ENCODE results near the gene KSR2.
"Not testable (repeated sequence)": the region's sequence is repeated elsewhere in the genome, so short reads cannot be mapped to it uniquely, and the experiment has no call there.

Gene KSR2

DNA sequence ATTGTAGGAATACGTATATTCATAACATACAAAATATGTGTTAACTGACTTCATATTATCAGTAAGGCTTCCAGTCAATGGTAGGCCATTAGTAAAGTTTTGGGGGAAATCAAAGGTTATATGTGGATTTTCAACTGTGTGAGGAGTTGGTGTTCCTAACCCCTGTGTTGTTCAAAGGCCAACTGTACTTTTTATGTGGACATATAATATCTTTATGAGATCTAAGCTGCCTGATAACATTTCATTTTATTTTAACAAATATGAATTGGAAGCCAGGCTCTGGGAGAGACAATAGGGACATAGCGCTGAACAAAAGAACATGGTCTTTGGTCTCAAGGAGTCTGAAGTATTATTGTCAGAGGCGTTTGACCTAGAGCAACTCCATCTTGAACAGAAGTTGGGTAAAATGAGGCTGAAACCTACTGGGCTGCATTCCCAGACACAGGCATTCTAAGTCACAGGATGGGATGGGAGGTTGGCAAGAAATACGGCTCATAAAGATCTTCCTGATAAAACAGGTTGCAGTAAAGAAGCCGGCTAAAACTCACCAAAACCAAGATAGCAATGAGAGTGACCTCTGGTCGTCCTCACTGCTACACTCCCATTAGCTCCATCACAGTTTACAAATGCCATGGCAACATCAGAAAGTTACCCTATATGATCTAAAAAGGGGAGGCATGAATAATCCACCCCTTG, 147.2 kb downstream of the KSR2 start:
- no peak for DNase-seq (ENCODE audit: low read depth)

DNA sequence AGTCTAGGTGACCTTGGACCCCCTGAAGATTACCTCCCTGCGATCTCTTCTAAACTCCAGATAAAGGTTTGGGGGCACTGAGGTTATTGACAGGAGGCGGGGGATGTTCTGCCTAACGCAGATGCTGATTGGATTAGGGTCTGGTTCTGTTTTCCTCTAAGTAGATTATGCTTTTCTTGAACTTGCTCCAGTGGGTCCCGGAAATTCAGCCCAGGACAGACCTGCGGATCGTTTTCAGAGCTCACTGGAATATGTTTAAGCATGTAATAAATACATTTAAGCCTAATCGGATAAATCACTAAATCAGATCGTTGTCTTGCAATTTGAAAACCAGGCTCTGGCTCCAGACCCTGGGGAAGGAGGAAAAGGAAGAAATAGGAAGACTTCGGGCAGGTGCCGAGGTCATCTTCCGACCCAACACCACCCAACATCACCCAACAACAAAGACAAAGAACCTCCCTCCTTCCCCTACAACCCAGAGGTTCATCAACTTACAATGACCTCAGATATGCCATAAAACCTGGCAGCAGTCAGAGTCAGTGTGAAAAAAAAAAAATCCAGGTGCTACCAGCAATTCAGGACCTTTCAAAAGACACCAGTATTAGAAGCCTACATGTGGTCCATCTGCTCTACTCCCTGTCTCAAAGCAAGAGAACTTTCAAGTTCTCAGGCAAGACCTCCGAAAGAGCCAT, 148.4 kb downstream of the KSR2 start:
- DNase-seq (ENCODE audit: low read depth) = no peak

DNA sequence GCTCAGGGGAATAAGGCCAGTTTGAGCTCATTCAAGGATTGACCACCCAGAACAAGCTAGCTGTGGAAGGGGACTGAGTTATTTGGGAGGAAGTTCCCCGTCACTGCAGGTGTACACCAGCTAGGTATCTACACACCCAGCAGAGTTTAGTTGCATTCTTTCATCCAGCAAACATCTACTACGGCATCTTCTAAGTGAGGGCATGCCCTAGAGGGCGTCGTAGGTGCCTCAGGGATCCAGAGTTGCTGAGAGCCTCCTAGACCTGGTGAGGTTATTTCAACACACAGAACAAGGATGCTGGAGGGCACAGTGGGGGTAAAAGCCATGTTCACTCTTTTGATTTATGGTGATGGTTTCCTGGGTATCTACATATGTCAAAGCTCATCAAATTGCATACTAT, 149.6 kb downstream of the KSR2 start:
- DNase-seq (ENCODE audit: low read depth) = no peak

DNA sequence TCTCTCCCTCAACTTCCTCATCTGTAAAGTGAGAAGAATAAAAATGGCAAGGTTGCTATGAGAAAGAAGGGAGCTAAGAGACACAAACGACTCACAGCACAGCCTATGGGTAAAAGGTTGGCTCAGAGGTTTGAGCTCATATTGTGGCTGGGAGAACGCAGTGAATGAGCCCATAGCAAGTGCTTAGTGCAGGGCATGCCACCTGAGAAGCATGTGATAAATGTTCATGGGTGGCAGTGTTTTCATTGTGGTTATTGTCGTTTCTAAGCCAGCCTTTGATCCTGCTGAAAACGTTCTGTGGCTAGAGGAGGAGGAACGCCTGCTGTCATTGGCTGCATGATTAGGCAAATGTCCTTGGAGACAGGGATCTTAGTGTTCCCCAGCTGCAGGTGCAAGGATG, 150.4 kb downstream of the KSR2 start:
- no peak for DNase-seq (ENCODE audit: low read depth)

DNA sequence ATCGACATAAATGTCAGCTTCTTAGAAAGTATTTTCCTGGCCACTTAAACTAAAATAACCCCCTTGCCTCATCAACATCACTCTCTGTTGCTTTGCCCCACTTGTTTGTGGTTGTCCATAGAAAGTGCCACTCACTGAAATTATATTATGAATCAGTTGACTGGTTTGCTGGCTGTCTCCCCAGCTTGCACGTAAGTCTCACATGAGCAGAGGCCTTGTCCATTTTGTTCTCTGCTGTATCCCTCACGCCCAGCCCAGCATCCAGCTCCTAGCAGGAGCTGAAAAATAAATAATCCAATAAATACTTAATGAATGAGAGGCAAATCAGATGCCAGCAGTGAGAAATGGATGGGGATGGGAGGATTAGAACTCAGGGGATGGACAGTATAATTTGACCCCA, 159.3 kb downstream of the KSR2 start:
- DNase-seq (ENCODE audit: low read depth) = no peak

DNA sequence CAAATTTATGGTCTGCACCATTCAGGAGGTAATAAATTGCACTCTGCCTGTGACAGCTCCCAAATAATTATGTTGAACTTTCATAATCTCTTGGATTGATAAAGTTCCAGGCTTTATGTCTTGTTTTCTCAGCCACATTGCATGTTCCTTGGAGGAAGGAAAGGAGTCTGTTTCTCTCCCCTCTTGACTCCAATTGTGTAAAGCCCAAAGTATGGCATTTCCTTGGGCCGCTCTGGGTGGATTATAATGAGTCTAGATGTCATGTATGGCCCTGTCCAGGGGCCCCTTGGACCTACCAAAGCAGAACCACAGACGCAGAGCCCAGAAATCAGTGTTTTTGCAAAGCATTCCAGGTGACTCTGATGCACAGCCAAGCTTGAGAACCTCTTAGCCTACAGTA, 160.8 kb downstream of the KSR2 start:
- no peak for DNase-seq (ENCODE audit: low read depth)

DNA sequence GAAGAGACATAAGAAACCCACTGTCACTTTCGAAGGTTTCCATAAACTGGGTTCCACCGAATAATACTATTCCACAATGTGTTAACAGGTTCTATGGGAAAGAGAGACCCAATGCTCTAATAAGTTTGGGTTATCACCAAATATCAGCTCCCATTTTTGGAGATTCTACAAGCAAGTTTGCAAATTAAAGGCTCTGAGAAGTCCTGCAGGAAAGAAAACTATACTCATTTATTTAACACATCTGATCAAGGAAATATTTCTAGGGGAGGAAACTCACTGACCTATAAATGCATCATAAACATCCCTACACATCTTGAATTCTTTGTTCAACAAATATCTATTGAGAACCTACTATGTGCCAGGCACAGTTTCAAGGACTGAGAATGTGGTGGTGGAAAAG, 161.4 kb downstream of the KSR2 start:
- DNase-seq (ENCODE audit: low read depth) = no peak

DNA sequence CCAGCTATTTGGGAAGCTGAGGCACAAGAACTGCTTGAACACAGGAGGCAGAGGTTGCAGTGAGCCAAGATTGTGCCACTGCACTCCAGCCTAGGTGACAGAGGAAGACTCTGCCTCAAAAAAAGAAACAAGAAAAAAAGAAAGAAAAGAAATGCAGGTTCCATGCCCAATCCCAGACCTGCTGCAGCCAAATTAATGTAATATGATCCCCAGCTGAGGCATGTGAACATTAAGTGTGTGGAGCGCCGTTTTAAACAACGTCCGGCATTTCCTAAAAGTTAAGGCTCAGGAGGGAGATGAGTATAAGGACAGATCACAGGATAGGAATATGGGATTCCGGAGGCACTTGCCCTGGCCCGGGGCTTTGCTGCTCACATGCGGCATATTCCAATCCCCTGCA, 162.9 kb downstream of the KSR2 start:
- DNase-seq (ENCODE audit: low read depth) = no peak

DNA sequence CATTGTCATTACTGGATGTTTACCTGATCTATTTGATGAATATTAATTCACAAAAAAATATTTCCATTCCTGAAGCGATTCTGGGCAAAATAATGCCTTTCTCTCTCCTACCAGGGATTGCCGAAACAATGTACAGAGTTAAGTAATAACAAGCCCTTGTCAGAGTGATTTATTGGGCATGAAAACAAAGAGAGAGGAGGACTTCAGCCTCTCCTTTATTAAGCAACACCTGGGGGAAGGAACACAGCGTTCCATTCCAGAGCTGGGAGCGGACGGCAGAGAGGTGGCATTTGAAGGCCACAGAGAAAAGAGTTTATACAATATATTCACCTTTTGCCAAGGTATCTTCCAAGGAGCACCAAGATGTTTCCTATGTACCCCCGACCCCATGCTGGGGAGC, 165.8 kb downstream of the KSR2 start:
- DNase-seq (ENCODE audit: low read depth) = no peak

DNA sequence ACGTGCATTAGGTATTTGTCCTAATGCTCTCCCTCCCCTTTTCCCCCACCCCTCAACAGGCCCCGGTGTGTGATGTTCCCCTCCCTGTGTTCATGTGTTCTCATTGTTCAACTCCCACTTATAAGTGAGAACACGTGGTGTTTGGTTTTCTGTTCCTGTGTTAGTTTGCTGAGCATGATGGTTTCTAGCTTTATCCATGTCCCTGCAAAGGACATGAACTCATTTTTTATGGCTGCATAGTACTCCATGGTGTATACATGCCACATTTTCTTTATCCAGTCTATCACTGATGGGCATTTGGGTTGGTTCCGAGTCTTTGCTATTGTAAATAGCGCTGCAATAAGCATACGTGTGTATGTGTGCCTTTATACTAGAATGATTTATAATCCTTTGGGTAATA, 168.1 kb downstream of the KSR2 start:
- DNase-seq (ENCODE audit: low read depth) = not testable (repeated sequence)

DNA sequence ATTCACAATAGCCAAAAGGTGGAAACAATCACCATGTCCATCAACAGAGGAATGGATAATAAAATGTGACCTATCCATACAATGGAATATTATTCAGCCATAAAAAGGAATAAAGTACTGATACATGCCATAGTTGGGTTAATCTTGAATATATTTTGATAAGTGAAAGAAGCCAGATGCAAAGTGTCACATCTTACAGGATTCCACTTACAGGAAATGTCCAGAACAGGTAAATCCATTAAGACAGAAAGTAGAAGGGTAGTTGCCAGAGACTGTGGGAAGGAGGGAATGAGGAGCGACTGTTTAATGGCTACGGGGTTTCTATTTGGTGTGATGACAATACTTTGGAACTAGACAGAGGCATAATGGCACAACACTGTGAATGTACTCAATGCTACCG, 171.6 kb downstream of the KSR2 start:
- DNase-seq (ENCODE audit: low read depth) = no peak

DNA sequence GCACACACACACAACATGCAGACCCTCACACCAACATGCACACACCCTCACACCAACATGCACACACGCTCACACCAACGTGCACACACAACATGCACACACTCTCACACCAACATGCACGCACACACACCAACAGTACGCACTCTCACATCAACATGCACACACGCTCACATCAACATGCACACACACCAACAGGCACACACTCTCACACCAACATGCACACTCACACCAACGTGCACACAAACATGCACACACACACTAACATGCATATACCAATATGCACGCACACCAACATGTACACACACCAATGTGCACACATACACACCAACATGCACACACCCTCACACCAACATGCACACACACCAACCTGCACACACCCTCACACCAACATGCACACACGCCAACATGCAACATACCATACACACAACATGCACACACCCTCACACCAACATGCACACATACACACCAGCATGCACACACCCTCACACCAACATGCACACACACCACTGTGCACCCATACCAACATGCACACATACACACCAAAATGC, 175.8 kb downstream of the KSR2 start:
- no peak for DNase-seq (ENCODE audit: low read depth)

DNA sequence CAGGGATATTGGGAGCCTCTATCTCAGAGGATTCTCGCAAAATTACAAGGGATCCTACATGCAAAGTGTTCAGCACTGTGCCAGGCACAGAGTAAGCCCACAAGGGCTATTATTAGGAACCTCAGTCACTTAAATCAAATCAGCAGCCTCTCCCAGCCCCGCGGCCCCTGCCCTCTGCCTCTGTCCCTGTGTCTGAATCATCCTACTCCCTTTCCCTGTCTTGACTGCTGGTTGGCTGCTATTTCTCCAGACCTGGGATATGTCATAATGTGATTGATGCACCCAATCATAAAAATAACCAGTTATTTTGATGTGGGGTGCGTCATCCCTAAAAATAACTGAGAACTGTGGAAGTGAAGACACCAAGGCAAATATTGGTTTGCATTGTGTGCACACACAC, 176.3 kb downstream of the KSR2 start:
- DNase-seq (ENCODE audit: low read depth) = no peak

DNA sequence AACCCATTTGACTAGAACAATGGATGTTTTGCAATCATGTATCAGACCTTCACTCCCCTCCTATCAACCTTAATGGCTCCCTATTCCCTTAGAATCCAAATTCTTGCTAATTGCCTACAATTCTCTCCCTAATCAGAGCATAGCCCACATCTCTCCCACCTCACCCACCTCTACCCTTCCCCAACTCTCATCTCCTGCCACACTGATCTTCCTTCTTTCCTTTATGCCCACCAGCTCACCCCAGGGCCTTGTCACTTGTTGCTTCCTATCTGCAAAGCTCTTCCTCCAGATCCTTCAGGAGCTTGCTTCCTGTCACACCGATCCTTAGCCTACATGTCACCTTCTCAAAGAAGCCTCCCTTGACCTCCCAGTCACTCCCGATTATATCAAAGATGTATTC, 177.8 kb downstream of the KSR2 start:
- DNase-seq (ENCODE audit: low read depth) = no peak

DNA sequence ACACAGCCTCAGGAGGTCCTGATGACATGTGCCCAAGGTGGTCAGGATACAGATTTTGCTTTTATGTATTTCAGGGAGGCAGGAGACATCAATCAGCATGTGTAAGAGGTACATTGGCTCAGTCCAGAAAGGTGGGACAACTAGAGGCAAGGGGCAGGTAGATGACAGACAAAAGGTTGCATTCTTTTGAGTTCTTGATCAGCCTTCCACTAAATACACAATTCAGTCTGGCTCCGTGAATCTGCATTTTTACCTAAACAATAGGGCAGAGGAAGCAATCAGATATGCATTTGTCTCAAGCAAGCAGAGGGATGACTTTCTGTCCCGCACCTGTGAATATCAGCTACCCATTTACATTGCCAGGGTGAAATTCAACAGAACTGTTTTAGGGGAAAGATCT, 178.6 kb downstream of the KSR2 start:
- DNase-seq (ENCODE audit: low read depth) = no peak

DNA sequence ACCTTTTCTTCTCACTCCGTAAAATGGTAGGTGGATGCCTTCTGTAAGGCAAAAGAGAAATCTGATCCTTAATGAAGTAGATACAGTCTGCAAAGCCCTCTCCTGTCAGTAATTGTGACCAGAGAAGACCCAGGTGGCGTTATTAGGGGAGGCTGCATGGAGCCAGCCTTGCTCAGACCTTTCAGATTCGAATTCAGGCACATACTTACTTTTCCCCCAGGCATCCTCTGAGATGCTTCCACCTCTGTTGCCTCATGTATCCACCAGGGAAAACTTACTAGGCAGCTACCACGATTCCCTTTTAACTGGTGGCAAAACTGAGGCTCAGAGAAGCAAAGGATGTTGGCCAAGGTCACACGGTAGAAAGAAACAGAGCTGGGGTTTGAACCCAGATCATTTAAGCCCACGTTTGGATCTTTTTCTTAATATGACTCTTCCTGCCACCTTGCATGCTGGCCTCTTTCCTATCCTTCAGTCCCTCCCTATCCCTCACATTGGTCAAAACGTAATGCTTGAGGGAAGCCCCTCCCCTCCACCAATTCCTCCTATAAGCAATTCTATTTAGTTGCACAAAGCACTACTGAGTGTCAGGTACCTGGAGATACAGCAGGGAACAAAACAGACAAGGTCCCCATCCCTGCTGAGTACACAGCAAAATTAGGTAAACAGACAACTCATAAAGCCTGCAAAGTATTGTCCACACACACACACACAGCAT, 179.4 kb downstream of the KSR2 start:
- DNase-seq (ENCODE audit: low read depth) = no peak

DNA sequence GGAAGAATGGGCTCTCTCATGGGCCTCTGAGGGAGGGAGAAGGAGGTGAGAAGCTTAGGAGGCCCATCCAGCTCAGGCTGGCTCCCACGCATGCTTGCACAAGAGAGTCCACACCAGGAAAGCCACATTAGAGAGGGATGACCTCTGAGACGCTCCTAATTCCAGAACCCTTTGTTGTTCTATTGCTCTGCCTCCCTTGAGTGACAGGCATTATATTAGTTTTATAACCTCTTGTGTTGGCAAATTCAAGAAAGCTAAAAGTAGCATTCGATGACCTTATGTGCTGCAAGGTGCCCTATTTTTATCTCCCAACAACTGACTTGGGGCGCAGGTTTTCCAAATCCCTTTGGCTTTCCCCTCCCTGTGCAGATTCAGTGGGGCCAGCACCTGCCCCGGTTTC, 190.1 kb downstream of the KSR2 start:
- DNase-seq (ENCODE audit: low read depth) = no peak

DNA sequence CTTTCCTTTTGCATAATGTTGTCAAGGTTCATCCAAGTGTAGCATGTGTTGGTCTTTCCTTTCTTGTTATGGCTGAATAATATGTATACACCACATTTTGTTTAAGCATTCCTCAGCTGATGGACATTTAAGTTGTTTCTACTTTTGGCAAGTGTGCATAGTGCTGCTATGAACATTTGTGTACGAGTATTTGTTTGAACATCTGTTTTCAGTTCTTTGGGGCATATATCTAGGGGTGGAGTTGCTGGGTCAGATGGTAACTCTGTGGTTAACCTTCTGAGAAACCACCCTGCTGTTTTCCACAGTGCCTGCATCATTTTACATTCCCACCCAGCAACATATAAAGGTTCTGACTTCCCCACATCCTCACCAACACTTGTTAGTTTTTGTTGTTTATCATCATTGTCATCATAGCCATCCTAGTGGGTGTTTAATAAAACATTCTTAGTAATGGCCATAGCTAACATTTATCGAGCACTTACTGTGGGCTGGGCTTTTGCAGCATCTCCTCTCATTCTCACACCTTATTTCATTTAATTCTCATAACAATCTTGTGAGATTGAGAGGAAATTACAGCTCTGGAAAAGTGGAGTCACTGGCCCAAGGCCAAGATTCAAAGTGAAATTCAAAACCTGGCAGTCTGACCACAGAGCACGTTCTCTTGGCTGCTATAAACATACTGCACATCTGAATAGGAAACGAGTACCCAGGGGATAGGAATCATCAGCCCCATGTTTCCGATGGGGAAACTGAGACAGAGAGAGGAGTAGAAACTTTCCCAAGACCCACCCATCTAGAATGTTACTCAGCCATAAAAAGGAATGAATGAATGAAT, 193.6 kb downstream of the KSR2 start:
- DNase-seq (ENCODE audit: low read depth) = no peak

DNA sequence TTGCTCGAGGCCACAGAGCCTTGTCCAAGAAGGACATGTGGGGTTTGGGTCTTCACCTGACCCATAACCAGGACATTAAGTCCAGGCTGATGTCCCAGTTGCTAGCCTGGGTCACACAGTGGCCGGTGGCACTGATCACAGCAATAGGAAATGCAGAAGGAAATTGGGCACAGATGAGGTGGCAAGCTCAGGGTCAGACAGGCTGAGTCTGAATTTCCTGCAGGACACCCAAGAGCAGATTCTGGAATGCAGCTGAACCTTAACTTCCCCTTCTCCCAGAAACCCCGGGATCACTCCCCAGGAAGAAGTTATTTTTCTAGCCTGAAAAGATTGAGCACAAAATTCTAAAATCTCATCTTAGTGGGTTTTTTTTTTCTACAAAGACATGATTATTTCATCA, 199.9 kb downstream of the KSR2 start:
- no peak for DNase-seq (ENCODE audit: low read depth)

DNA sequence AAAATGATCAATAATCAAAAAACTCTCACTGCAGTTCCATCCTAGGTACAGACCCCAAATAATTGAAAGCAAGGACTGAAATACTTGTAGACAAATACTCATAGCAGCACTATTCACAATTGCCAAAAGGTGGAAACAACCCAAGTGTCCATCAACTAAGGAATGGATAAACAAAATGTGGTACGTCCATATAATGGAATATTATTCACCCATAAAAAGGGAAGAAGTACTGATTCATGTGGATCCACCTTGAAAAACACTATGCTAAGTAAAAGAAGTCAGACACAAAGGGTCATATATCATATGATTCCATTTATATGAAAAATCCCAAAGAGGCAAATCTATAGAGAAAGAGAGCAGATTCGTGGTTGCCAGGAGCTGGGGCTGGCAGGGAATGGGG, 202.8 kb downstream of the KSR2 start:
- DNase-seq (ENCODE audit: low read depth) = no peak

DNA sequence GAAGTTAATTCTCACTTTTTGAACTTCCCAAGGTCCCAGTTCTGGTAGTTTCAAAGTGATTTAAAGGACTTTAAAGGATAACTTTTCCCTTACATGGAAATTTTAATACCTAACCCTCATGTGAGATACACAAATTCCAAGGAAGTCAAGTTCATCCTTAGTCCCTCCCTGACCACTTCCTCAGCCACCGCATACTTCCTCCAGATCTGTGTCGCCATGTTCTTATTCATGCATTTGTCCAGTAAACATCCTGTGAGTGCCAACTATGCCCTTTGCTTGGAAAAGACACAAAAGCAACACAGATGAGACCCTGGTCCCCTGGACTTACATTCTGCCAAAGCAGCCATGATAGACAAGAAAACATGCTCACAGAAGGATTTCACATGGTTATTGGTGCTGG, 206.6 kb downstream of the KSR2 start:
- no peak for DNase-seq (ENCODE audit: low read depth)

DNA sequence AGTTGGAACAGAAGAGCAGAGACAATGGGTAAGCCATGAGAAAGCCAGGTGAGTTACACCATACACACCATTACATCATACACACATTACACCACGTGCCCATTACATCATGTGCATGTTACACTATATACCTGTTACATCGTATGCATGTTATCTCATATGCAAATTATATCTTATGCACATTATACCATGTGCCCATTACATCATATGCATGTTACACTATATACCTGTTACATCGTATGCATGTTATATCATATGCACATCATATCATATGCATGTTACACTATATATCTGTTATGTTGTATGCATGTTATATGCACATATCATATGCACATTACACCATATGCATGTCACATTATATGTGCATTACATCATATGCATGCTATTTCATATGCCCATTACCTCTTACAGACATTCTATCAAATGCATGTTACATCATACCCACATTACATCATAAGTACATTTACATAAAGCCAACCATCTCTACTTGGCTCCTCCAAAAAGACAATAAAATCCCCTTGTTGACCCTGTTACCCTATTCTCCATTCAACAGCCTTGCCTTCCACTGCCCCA, 207.2 kb downstream of the KSR2 start:
- no peak for DNase-seq (ENCODE audit: low read depth)
